Peyer's patch (tissue), 4 donors: ENCODE results near the gene PDE4C.

Source experiments
- CTCF ChIP-seq, 6 experiments: fragments of 450-650 bp in 4 of 6; fragments of 200-600 bp in 2 of 6; sonication (generic) in 1 of 6; IDR thresholded peaks; one replicate each; pipeline ENCODE4 v1.5.1; 2017 to 2019; ENCODE audit warnings: antibody characterized with exemption in 6 of 6, mild to moderate bottlenecking in 3 of 6, moderate library complexity in 1 of 6
- POLR2A ChIP-seq, 2 donors: fragments of 450-650 bp; IDR thresholded peaks; one replicate each; pipeline ENCODE4 v1.5.1; 2017; ENCODE audit warnings: antibody characterized with exemption in 2 of 2, mild to moderate bottlenecking in 2 of 2, moderate library complexity in 2 of 2

GRCh38 chr19:18253716-18254115, 27.5 kb upstream of the PDE4C start:
- TF ChIP-seq CTCF (IDR thresholded peaks at IDR 0.05) (no peak), POLR2A (IDR thresholded peaks at IDR 0.05) (peak in 1 of 2 donors; percentile 58)
